ENCODE data around the gene KCNAB2. TPM values are rescaled to one million over a fixed set of nuclear protein-coding genes. Genes with fewer than 3 reads are reported as not detected.

Gene KCNAB2
- total RNA-seq (ENCODE audit: low replicate concordance): 2.2 and 8.5 TPM in 2 replicates

DNA sequence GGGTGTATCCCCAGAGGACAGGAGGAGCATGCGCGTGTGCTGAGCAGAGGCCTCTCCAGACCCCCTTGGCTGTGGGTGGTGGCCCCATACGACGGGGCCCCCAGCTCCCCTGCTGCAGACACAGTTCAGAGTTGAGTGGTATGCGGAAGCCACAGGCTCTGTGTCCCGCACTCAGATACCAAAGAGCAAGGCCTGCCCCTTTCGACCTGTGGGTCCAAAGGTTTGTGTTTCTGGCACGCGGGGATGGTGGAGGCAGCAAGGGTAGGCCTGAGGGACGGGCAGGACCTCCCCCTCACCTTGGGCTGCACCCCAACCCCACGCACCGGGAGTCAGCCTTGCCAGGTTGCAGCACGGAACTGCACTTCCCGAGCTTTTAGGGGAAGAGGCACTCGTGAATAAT is at the start of gene KCNAB2:
KCNAB2 (plus strand) TSS at position 328 of the 400 bp plus-strand sequence. CDS start 5,649 bp downstream, outside the sequence.
- Histone ChIP-seq H3K4me1 (peaks cover 5% of the 10 kb centered on the region), H3K79me2 (ENCODE audit: low read depth) (no peaks in the 10 kb centered on the region), H4K20me1 (ENCODE audit: low read depth) (peaks cover 15% of the 10 kb centered on the region), H3K9ac (no peak within 1 kb of the TSS), H3K36me3 (no peaks in the 10 kb centered on the region), H3K9me3 (ENCODE audit: low read depth) (no peaks in the 10 kb centered on the region), H3K27ac (no peak within 1 kb of the TSS), H3K4me2 (no peak within 1 kb of the TSS), H3K27me3 (no peaks in the 10 kb centered on the region), H3F3A (ENCODE audit: low read depth) (no peaks in the 10 kb centered on the region), H3K4me3 (no peak within 1 kb of the TSS), H2AFZ (replicated peaks) (no peak within 1 kb of the TSS)
- Mint-ChIP-seq H3K36me3 (no peaks in the 10 kb centered on the region), H3K4me1 (peaks cover 18% of the 10 kb centered on the region), H3K9me3 (no peaks in the 10 kb centered on the region), H3K27ac (no peak within 1 kb of the TSS), H3K4me3 (no peak within 1 kb of the TSS), H3K27me3 (ENCODE audit: insufficient read depth, low read depth) (peaks cover 6% of the 10 kb centered on the region)
- TF ChIP-seq, protein P1, sequence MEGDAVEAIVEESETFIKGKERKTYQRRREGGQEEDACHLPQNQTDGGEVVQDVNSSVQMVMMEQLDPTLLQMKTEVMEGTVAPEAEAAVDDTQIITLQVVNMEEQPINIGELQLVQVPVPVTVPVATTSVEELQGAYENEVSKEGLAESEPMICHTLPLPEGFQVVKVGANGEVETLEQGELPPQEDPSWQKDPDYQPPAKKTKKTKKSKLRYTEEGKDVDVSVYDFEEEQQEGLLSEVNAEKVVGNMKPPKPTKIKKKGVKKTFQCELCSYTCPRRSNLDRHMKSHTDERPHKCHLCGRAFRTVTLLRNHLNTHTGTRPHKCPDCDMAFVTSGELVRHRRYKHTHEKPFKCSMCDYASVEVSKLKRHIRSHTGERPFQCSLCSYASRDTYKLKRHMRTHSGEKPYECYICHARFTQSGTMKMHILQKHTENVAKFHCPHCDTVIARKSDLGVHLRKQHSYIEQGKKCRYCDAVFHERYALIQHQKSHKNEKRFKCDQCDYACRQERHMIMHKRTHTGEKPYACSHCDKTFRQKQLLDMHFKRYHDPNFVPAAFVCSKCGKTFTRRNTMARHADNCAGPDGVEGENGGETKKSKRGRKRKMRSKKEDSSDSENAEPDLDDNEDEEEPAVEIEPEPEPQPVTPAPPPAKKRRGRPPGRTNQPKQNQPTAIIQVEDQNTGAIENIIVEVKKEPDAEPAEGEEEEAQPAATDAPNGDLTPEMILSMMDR (IDR thresholded peaks at IDR 0.05): no peak
- no peak for TF ChIP-seq EZH2phosphoT487 (IDR thresholded peaks at IDR 0.05)
- no peak for TF ChIP-seq EZH2 (IDR thresholded peaks at IDR 0.05)
- no peak for DNase-seq (ENCODE audit: low spot score)

DNA sequence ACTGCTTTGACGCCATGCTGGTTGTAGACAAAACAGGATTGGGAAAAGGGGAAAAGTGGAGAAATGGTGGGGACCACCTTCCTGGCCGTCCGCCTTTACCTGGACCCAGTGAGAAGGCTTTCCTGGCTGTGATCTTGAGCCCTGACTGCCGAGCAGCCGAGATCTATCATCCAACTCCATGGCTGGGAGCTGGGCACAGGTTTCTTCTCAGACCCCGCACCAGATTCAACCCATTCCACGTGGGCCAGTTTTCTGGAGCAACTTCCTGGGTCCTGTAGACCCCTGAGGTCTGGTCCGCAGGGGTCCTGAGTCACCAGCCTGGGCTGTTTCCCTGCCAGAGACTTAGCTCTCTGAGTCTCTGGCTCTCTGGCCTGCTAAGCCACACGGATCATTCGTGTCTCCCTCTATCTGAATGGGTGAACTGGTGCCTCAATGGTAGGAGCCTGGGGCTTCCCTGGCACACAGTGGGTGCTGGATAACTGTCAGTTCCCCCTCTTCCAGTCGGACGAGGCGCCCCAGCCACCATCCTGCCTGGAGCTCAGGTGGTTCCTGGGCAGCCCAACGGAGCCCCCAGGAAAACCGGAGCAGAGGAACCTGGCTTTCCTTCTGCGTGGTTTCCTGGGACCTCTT is 48.9 kb upstream of the KCNAB2 start:
- Mint-ChIP-seq H3K4me3 (no peak overlapping the region), H3K9me3 (no peaks in the 10 kb centered on the region), H3K4me1 (peaks cover 23% of the 10 kb centered on the region), H3K36me3 (no peaks in the 10 kb centered on the region), H3K27me3 (ENCODE audit: insufficient read depth, low read depth) (peaks cover 14% of the 10 kb centered on the region), H3K27ac (no peak overlapping the region)
- Histone ChIP-seq H3K4me1 (peaks cover 12% of the 10 kb centered on the region), H3K4me2 (no peak overlapping the region), H3K36me3 (no peaks in the 10 kb centered on the region), H2AFZ (replicated peaks) (no peak overlapping the region), H3K4me3 (no peak overlapping the region), H3F3A (ENCODE audit: low read depth) (peaks cover 8% of the 10 kb centered on the region), H3K79me2 (ENCODE audit: low read depth) (no peaks in the 10 kb centered on the region), H3K27ac (no peak overlapping the region), H3K9me3 (ENCODE audit: low read depth) (no peaks in the 10 kb centered on the region), H3K9ac (no peak overlapping the region), H3K27me3 (peaks cover 7% of the 10 kb centered on the region), H4K20me1 (ENCODE audit: low read depth) (no peaks in the 10 kb centered on the region)
- no peak for DNase-seq (ENCODE audit: low spot score)
- TF ChIP-seq EZH2 (IDR thresholded peaks at IDR 0.05): no peak
- TF ChIP-seq EZH2phosphoT487 (IDR thresholded peaks at IDR 0.05): no peak
- TF ChIP-seq, protein P1 (IDR thresholded peaks at IDR 0.05): no peak

GRCh38 chr1:5997316-5997715 is 48.4 kb upstream of the KCNAB2 start:
- Histone ChIP-seq H4K20me1 (ENCODE audit: low read depth) (no peaks in the 10 kb centered on the region), H3K4me2 (no peak overlapping the region), H3K4me1 (peaks cover 15% of the 10 kb centered on the region), H3K27ac (no peak overlapping the region), H3F3A (ENCODE audit: low read depth) (peaks cover 9% of the 10 kb centered on the region), H3K36me3 (no peaks in the 10 kb centered on the region), H3K27me3 (peaks cover 7% of the 10 kb centered on the region), H3K9me3 (ENCODE audit: low read depth) (no peaks in the 10 kb centered on the region), H3K9ac (no peak overlapping the region), H2AFZ (replicated peaks) (no peak overlapping the region), H3K79me2 (ENCODE audit: low read depth) (no peaks in the 10 kb centered on the region), H3K4me3 (no peak overlapping the region)
- TF ChIP-seq, protein P1 (IDR thresholded peaks at IDR 0.05): no peak
- TF ChIP-seq EZH2 (IDR thresholded peaks at IDR 0.05) (no peak), EZH2phosphoT487 (IDR thresholded peaks at IDR 0.05) (no peak)
- Mint-ChIP-seq H3K27me3 (ENCODE audit: insufficient read depth, low read depth) (peaks cover 14% of the 10 kb centered on the region), H3K9me3 (no peaks in the 10 kb centered on the region), H3K36me3 (no peaks in the 10 kb centered on the region), H3K4me3 (no peak overlapping the region), H3K27ac (no peak overlapping the region), H3K4me1 (peaks cover 29% of the 10 kb centered on the region)
- DNase-seq (ENCODE audit: low spot score): no peak
